HepG2 (cell line): ENCODE measurements around the gene PFDN5. TPM values are rescaled to one million over a fixed set of nuclear protein-coding genes. Genes with fewer than 3 reads are reported as not detected.

Experiments
- AGO1 ChIP-seq: fragments of 200-400 bp; formaldehyde crosslinking; IDR thresholded peaks from 2 replicates; pipeline ENCODE4 v1.6.1; 2017; ENCODE audit warnings: mild to moderate bottlenecking, low read depth, low read length, moderate library complexity; ENCODE audit not compliant: poor library complexity, severe bottlenecking
- ELF3 ChIP-seq: IDR thresholded peaks from 2 replicates; pipeline ENCODE4 v1.6.1; 2016; ENCODE audit warnings: missing genetic modification reagents, missing compliant biosample characterization
- HIVEP1 ChIP-seq: sonication (generic); formaldehyde crosslinking; IDR thresholded peaks from 2 replicates; pipeline ENCODE4 v1.4.0; 2020; ENCODE audit warnings: mild to moderate bottlenecking, missing genetic modification reagents
- IKZF1 ChIP-seq: fragments of 450-650 bp; IDR thresholded peaks from 2 replicates; pipeline ENCODE4 v1.7.1; 2016
- JUN ChIP-seq: sonication (generic); formaldehyde crosslinking; IDR thresholded peaks from 2 replicates; pipeline ENCODE4 v1.4.0; 2020; ENCODE audit warnings: mild to moderate bottlenecking, missing genetic modification reagents
- MTF1 ChIP-seq: sonication (generic); formaldehyde crosslinking; IDR thresholded peaks from 2 replicates; pipeline ENCODE4 v1.5.0; 2020; ENCODE audit warnings: missing genetic modification reagents
- NCOA2 ChIP-seq: sonication (generic); formaldehyde crosslinking; IDR thresholded peaks from 2 replicates; pipeline ENCODE4 v1.8.0; 2022; ENCODE audit warnings: inconsistent platforms
- NFRKB ChIP-seq: fragments of 450-650 bp; IDR thresholded peaks from 2 replicates; pipeline ENCODE4 v1.6.1; 2017
- PCBP2 ChIP-seq: fragments of 200-400 bp; formaldehyde crosslinking; optimal IDR thresholded peaks from 2 replicates; pipeline ENCODE3; 2018; ENCODE audit warnings: low read length, low read depth; ENCODE audit not compliant: poor library complexity, severe bottlenecking
- SIX1 ChIP-seq: sonication (generic); formaldehyde crosslinking; IDR thresholded peaks from 2 replicates; pipeline ENCODE4 v1.4.0; 2020; ENCODE audit warnings: missing genetic modification reagents, borderline replicate concordance
- SMARCC2 ChIP-seq: fragments of 450-650 bp; IDR thresholded peaks from 2 replicates; pipeline ENCODE4 v1.6.1; 2017; ENCODE audit warnings: antibody characterized with exemption, mild to moderate bottlenecking
- SP1 ChIP-seq, 2 experiments: fragments of 450-650 bp in 1 of 2; sonication (generic) in 1 of 2; formaldehyde crosslinking in 1 of 2; IDR thresholded peaks; 2 replicates each; pipeline versions ENCODE4 v1.4.0 to v1.6.1; 2016 to 2020; ENCODE audit warnings: missing genetic modification reagents in 1 of 2
- XBP1 ChIP-seq: sonication (generic); formaldehyde crosslinking; IDR thresholded peaks from 2 replicates; pipeline ENCODE4 v1.5.0; 2020; ENCODE audit warnings: missing genetic modification reagents
- XRCC5 ChIP-seq: fragments of 200-400 bp; formaldehyde crosslinking; optimal IDR thresholded peaks from 2 replicates; pipeline ENCODE3; 2017; ENCODE audit warnings: mild to moderate bottlenecking, low read length
- ZBTB8A ChIP-seq: sonication (generic); formaldehyde crosslinking; IDR thresholded peaks from 2 replicates; pipeline ENCODE4 v1.4.0; 2020; ENCODE audit warnings: mild to moderate bottlenecking, low read depth, missing genetic modification reagents, borderline replicate concordance
- ZFX ChIP-seq: sonication (generic); formaldehyde crosslinking; IDR thresholded peaks from 2 replicates; pipeline ENCODE4 v1.4.0; 2020; ENCODE audit warnings: mild to moderate bottlenecking, low read depth, missing genetic modification reagents, moderate library complexity
- ZKSCAN1 ChIP-seq: fragments of 150-350 bp; IDR thresholded peaks from 2 replicates; pipeline ENCODE4 v1.6.1; 2014; ENCODE audit warnings: low read length
- ZMAT3 ChIP-seq: sonication (generic); formaldehyde crosslinking; conservative IDR thresholded peaks from 2 replicates; pipeline ENCODE4 v1.7.0; 2021; ENCODE audit warnings: missing genetic modification reagents
- ZNF160 ChIP-seq: sonication (generic); formaldehyde crosslinking; IDR thresholded peaks from 2 replicates; pipeline ENCODE4 v1.8.0; 2022; ENCODE audit warnings: mild to moderate bottlenecking, inconsistent platforms, missing genetic modification reagents
- ZNF431 ChIP-seq: sonication (generic); formaldehyde crosslinking; IDR thresholded peaks from 2 replicates; pipeline ENCODE4 v1.9.0; 2022; ENCODE audit warnings: missing genetic modification reagents, low read depth, mild to moderate bottlenecking, borderline replicate concordance
- ZNF552 ChIP-seq: sonication (generic); formaldehyde crosslinking; IDR thresholded peaks from 2 replicates; pipeline ENCODE4 v1.9.0; 2022; ENCODE audit warnings: missing genetic modification reagents, mild to moderate bottlenecking, borderline replicate concordance
- ZNF572 ChIP-seq: sonication (generic); formaldehyde crosslinking; IDR thresholded peaks from 2 replicates; pipeline ENCODE4 v1.5.1; 2020; ENCODE audit warnings: mild to moderate bottlenecking, missing genetic modification reagents
- ZNF598 ChIP-seq: sonication (generic); formaldehyde crosslinking; IDR thresholded peaks from 2 replicates; pipeline ENCODE4 v1.5.1; 2020; ENCODE audit warnings: mild to moderate bottlenecking, missing genetic modification reagents, borderline replicate concordance
- ZNF775 ChIP-seq: sonication (generic); formaldehyde crosslinking; IDR thresholded peaks from 2 replicates; pipeline ENCODE4 v1.4.0; 2020; ENCODE audit warnings: missing genetic modification reagents, mild to moderate bottlenecking, moderate library complexity, borderline replicate concordance
- polyA plus RNA-seq, 8 experiments: library from polyadenylated mRNA; depleted of rRNA in 3 of 8; stranded (reverse) in 7 of 8; unstranded in 1 of 8; fragments of >200 nt; fragmentation: Illumina TruSeq in 4 of 8; extraction: Trizol in 4 of 8; gene quantifications; 2 replicates each; pipeline versions ENCODE4 v1.2.1 to v1.2.3, GENCODE V29; 2011 to 2016; ENCODE audit warnings: low read depth in 4 of 8, missing spikeins in 1 of 8, mixed read lengths in 1 of 8; ENCODE audit not compliant: insufficient read depth in 1 of 8
- total RNA-seq, 5 experiments: library from RNA; depleted of rRNA; stranded (reverse); fragments of >200 nt; fragmentation: Illumina TruSeq; extraction: Trizol; gene quantifications; 2 replicates each; pipeline ENCODE4 v1.2.3, GENCODE V29; 2016; ENCODE audit warnings: low read depth in 1 of 5
- TF ChIP-seq, protein P1 (sequence below): IDR thresholded peaks from 2 replicates; pipeline ENCODE4 v1.6.1; 2016
- TF ChIP-seq, protein P2 (sequence below): sonication (generic); formaldehyde crosslinking; IDR thresholded peaks from 2 replicates; pipeline ENCODE4 v1.4.0; 2020; ENCODE audit warnings: mild to moderate bottlenecking, missing genetic modification reagents
- TF ChIP-seq, protein P3 (sequence below): sonication (generic); formaldehyde crosslinking; IDR thresholded peaks from 2 replicates; pipeline ENCODE4 v1.4.0; 2020; ENCODE audit warnings: missing genetic modification reagents

The PFDN5 gene
- total and polyA plus RNA-seq, 2 of the 13 experiments (the other 11 are each of a cell fraction or from before 2014, with no cell fraction given), result 449 to 462 TPM

DNA sequence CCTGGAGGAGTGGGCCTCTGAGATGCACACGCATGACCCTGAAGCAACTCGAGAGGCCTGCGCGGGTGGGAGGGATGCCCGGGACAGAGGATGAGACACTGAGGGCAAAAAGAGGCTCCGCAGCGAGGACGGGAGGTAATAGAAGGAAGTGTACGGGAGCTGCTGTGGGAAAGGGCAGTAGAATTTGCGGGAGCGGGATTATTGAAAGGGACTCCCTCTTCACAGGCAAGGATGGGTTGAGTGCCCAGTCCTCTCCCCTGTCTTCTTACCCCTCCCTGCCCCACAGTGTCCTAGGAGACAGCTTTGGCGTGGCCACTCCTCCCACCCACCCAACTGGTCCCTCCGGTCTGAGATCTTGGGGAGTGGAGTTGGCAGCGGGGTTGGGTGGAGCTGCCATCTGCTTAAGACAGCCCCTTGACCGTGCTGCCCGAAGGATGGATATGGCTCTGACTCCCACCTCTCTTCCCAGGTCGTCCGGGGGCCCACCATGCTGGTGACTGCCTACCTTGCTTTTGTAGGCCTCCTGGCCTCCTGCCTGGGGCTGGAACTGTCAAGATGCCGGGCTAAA, 42.9 kb upstream of the PFDN5 start (continued):
- TF ChIP-seq, protein P1, sequence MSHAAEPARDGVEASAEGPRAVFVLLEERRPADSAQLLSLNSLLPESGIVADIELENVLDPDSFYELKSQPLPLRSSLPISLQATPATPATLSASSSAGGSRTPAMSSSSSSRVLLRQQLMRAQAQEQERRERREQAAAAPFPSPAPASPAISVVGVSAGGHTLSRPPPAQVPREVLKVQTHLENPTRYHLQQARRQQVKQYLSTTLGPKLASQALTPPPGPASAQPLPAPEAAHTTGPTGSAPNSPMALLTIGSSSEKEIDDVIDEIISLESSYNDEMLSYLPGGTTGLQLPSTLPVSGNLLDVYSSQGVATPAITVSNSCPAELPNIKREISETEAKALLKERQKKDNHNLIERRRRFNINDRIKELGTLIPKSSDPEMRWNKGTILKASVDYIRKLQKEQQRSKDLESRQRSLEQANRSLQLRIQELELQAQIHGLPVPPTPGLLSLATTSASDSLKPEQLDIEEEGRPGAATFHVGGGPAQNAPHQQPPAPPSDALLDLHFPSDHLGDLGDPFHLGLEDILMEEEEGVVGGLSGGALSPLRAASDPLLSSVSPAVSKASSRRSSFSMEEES (CRISPR knock-in tag), result no peak
- TF ChIP-seq ZMAT3 (CRISPR knock-in tag) (no peak), SP1 (IDR thresholded peaks at IDR 0.05) (no peak), SP1 (CRISPR knock-in tag; IDR thresholded peaks at IDR 0.05) (no peak), ZNF598 (CRISPR knock-in tag) (no peak), SIX1 (CRISPR knock-in tag) (no peak), XBP1 (no peak), ELF3 (CRISPR knock-in tag) (no peak), PCBP2 (no peak), JUN (CRISPR knock-in tag) (no peak), NFRKB (no peak), ZBTB8A (no peak), ZNF775 (no peak), IKZF1 (no peak), ZNF572 (CRISPR knock-in tag) (no peak), ZNF160 (CRISPR knock-in tag) (no peak), SMARCC2 (no peak), NCOA2 (CRISPR knock-in tag) (no peak), XRCC5 (no peak), HIVEP1 (CRISPR knock-in tag) (no peak), MTF1 (CRISPR knock-in tag) (no peak), ZKSCAN1 (no peak), ZNF552 (CRISPR knock-in tag) (no peak), ZFX (CRISPR knock-in tag) (0 out of 2 replicates have a peak, but pooled peaks have one; percentile 20), AGO1 (no peak), ZNF431 (CRISPR knock-in tag) (0 out of 2 replicates have a peak, but pooled peaks have one; percentile 11)
- TF ChIP-seq, protein P2, sequence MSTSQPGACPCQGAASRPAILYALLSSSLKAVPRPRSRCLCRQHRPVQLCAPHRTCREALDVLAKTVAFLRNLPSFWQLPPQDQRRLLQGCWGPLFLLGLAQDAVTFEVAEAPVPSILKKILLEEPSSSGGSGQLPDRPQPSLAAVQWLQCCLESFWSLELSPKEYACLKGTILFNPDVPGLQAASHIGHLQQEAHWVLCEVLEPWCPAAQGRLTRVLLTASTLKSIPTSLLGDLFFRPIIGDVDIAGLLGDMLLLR, result no peak
- TF ChIP-seq, protein P3, sequence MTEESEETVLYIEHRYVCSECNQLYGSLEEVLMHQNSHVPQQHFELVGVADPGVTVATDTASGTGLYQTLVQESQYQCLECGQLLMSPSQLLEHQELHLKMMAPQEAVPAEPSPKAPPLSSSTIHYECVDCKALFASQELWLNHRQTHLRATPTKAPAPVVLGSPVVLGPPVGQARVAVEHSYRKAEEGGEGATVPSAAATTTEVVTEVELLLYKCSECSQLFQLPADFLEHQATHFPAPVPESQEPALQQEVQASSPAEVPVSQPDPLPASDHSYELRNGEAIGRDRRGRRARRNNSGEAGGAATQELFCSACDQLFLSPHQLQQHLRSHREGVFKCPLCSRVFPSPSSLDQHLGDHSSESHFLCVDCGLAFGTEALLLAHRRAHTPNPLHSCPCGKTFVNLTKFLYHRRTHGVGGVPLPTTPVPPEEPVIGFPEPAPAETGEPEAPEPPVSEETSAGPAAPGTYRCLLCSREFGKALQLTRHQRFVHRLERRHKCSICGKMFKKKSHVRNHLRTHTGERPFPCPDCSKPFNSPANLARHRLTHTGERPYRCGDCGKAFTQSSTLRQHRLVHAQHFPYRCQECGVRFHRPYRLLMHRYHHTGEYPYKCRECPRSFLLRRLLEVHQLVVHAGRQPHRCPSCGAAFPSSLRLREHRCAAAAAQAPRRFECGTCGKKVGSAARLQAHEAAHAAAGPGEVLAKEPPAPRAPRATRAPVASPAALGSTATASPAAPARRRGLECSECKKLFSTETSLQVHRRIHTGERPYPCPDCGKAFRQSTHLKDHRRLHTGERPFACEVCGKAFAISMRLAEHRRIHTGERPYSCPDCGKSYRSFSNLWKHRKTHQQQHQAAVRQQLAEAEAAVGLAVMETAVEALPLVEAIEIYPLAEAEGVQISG (CRISPR knock-in tag), result no peak; the same call in 1 of the 2 replicates
